OCI-LY7 (cell line): ENCODE data around the gene SHMT2. TPM values are rescaled to one million over a fixed set of nuclear protein-coding genes. Genes with fewer than 3 reads are reported as not detected.

Experiments used
- BruUV-seq: library from RNA; stranded (reverse); fragments of 400-500 nt; replicated peaks from 2 replicates; lab custom pipeline; 2021; lab: Mats Ljungman, UMichigan
- CTCF ChIA-PET: fragments of 300-600 bp; sonication (Branson Sonifier 250); formaldehyde crosslinking; loops from one replicate; lab custom pipeline; 2022; ENCODE audit warnings: antibody characterized with exemption; ENCODE audit not compliant: unreplicated experiment; lab: Charles Lee
- POLR2A ChIA-PET: fragments of 300-600 bp; sonication (Branson Sonifier 250); formaldehyde crosslinking; loops from one replicate; lab custom pipeline; 2022; ENCODE audit warnings: antibody characterized with exemption; lab: Charles Lee
- DNase-seq: peaks from one replicate; pipeline ENCODE4 v3.0.0-alpha.2; 2015; ENCODE audit warnings: low spot score
- H2AFZ ChIP-seq: fragments of 200-600 bp; sonication (generic), shearing (Covaris generic); 2 replicates; pipeline ENCODE4 v1.6.1; 2014; ENCODE audit warnings: mild to moderate bottlenecking, antibody characterized with exemption, low read length, moderate library complexity
- H3K27ac ChIP-seq: fragments of 200-600 bp; sonication (generic); 2 replicates; pipeline ENCODE4 v1.5.1; 2014; ENCODE audit warnings: mixed run types, low read depth, mild to moderate bottlenecking, moderate library complexity, low read length, inconsistent platforms; ENCODE audit not compliant: poor library complexity, severe bottlenecking
- H3K36me3 ChIP-seq: fragments of 200-600 bp; sonication (generic); 2 replicates; pipeline ENCODE4 v1.6.1; 2014; ENCODE audit warnings: mild to moderate bottlenecking, antibody characterized with exemption, low read length, moderate library complexity, mixed read lengths; ENCODE audit not compliant: insufficient read depth
- H3K4me1 ChIP-seq: fragments of 200-600 bp; sonication (generic); 2 replicates; pipeline ENCODE4 v1.5.1; 2014; ENCODE audit warnings: mild to moderate bottlenecking, low read length; ENCODE audit not compliant: insufficient read depth, poor library complexity, severe bottlenecking
- H3K4me2 ChIP-seq: fragments of 200-600 bp; sonication (generic); 2 replicates; pipeline ENCODE4 v1.6.1; 2014; ENCODE audit warnings: mild to moderate bottlenecking, low read length
- H3K4me3 ChIP-seq: fragments of 200-600 bp; sonication (generic); 2 replicates; pipeline ENCODE4 v1.5.1; 2014; ENCODE audit warnings: mild to moderate bottlenecking, low read depth, low read length; ENCODE audit not compliant: poor library complexity, severe bottlenecking
- H3K79me2 ChIP-seq: fragments of 200-600 bp; sonication (generic); 2 replicates; pipeline ENCODE4 v1.6.1; 2016; ENCODE audit warnings: low read depth, mild to moderate bottlenecking, low read length, moderate library complexity, mixed read lengths; ENCODE audit not compliant: insufficient read depth
- H3K9me2 ChIP-seq: fragments of 200-600 bp; sonication (generic); 2 replicates; pipeline ENCODE4 v1.6.1; 2016; ENCODE audit warnings: mild to moderate bottlenecking, low read length, mixed read lengths; ENCODE audit not compliant: insufficient read depth
- H3K9me3 ChIP-seq: fragments of 200-600 bp; sonication (generic); 2 replicates; pipeline ENCODE4 v1.6.1; 2014; ENCODE audit warnings: mild to moderate bottlenecking, mixed run types, low read length, mixed read lengths
- H4K20me1 ChIP-seq: fragments of 200-600 bp; sonication (generic); 2 replicates; pipeline ENCODE4 v1.6.1; 2014; ENCODE audit warnings: mild to moderate bottlenecking, antibody characterized with exemption, low read length, moderate library complexity, mixed read lengths; ENCODE audit not compliant: insufficient read depth
- CTCF ChIP-seq: fragments of 200-600 bp; sonication (generic); conservative IDR thresholded peaks from 2 replicates; pipeline ENCODE4 v1.5.1; 2014; ENCODE audit warnings: mild to moderate bottlenecking, antibody characterized with exemption, low read length, moderate library complexity, mixed read lengths
- EZH2phosphoT487 ChIP-seq: fragments of 200-600 bp; sonication (generic); IDR thresholded peaks from 2 replicates; pipeline ENCODE4 v1.6.1; 2018; ENCODE audit warnings: low read depth, borderline replicate concordance, mild to moderate bottlenecking, mixed run types, antibody characterized with exemption, low read length, moderate library complexity, mixed read lengths
- intact Hi-C: fragments of 100-400 bp; cut with micrococcal nuclease; formaldehyde crosslinking; loops from one replicate; pipeline ENCODE4 v1.10.0; 2022; ENCODE audit not compliant: unreplicated experiment
- total RNA-seq, 2 experiments: library from RNA; depleted of rRNA in 1 of 2; stranded (reverse); fragments of >200 nt in 1 of 2; shearing (Covaris generic) in 1 of 2; gene quantifications; 2 replicates each; pipeline ENCODE4 v1.2.3, GENCODE V29; 2014 to 2022

The SHMT2 gene
- total RNA-seq, 2 experiments from 2014 or later = 394 to 415 TPM

DNA sequence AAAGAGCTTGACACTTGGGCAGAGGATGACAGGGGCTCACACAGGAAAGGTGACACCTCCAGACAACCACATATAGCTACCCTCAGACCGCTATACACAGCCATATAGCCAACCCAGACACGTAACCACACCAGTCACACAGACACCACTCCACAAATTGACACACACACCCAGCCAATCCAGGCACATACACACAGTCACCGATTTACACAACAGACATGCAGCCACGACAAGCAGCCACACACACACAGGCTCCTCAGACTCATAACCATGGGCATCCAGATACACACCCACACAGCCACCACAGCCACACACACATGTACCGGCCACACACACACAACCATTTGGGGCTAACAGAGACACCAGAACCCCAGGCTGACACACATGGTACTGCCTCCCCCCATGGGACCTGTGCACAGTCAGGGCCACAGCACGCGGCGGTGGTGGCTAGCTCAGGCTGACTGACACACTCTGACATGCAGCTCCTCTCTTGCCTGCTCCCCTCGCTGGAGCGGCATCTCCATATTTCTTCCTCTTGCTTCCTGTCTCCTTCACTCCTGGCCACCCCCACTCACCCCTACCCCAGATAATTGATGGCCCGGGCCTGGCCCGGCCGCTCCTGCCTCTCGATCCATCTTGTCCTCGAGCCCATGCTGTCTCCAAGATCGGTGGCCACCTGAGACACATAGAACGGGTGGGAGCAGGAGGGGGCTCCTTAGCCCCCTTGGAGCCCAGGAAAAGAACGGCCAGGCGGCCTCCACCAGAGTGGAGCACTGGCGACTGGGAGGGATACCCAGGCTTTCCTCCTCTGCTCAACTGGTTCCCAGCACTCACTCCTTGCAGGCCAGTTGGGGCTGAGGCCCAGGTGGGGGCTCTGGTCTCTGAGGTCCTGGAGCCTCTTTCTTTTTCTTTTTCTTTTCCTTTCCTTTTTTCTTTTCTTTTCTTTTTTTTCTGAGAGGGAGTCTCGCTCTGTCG is 6.0 kb upstream of the SHMT2 start:
- TF ChIP-seq CTCF (no peak), EZH2phosphoT487 (no peak)
- Histone ChIP-seq H3K27ac (no peak overlapping the region), H2AFZ (no peak overlapping the region), H3K4me2 (no peak overlapping the region; the same call in 1 of the 2 replicates), H3K79me2 (no peaks in the 10 kb centered on the region), H3K4me3 (no peak overlapping the region), H3K4me1 (peaks cover 49% of the 10 kb centered on the region), H4K20me1 (no peaks in the 10 kb centered on the region), H3K9me2 (no peaks in the 10 kb centered on the region), H3K9me3 (no peaks in the 10 kb centered on the region), H3K36me3 (no peaks in the 10 kb centered on the region)
- DNase-seq = no peak
- POLR2A ChIA-PET = no interaction called here
- intact Hi-C loops = no loop called here
- no TSS peak for BruUV-seq
- CTCF ChIA-PET = no interaction called here

DNA sequence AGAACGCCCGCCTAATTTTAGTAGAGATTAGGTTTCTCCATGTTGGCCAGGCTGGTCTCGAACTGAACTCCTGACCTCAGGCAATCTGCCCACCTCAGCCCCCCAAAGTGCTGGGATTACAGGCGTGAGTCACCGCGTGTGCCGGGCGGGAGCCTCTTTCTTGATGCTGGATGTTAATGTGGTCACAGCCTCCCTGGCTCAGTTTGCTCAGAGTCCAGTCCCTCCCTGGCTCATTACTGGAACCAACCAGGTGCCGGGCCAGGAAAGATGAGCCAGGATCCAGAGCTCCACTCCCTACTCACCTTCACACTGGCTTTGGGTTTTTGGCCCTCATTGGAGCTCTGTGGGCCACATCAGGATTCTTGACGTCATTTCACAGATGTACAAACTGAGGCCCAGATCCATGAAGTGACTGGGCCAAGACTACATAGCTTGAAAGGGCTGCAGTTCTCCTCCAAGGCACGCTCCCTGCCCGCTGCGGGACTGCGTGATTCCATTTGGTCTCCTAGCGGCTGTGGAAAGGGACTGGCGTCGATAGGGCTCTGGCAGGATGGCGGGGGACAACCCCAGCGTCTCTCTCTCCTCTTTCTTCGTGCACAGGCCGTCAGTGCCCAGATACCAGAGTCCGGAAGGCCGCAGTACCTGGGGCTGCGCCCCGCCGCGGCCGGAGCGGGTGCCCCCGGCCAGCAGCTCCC is 5.1 kb upstream of the SHMT2 start:
- BruUV-seq = no TSS peak
- H3K4me3 ChIP-seq = no peak overlapping the region
- no peaks in the 10 kb centered on the region for H3K9me3 ChIP-seq
- CTCF ChIA-PET = no interaction called here
- H3K36me3 ChIP-seq = no peaks in the 10 kb centered on the region
- POLR2A ChIA-PET = no interaction called here
- no peaks in the 10 kb centered on the region for H4K20me1 ChIP-seq
- no peak overlapping the region for H3K4me2 ChIP-seq
- intact Hi-C loops = no loop called here
- DNase-seq = no peak
- no peak for TF ChIP-seq EZH2phosphoT487
- no peak for TF ChIP-seq CTCF
- H3K4me1 ChIP-seq = peaks cover 50% of the 10 kb centered on the region
- no peaks in the 10 kb centered on the region; the same call in 1 of the 2 replicates for H3K79me2 ChIP-seq
- H3K27ac ChIP-seq = no peak overlapping the region
- no peak overlapping the region for H2AFZ ChIP-seq
- no peaks in the 10 kb centered on the region for H3K9me2 ChIP-seq
